H7 (cell line): ENCODE data around the gene PRKCE. TPM values are rescaled to one million over a fixed set of nuclear protein-coding genes. Genes with fewer than 3 reads are reported as not detected.

ENCODE experiments used
- DNase-seq: peaks from one replicate; pipeline ENCODE4 v3.0.0; 2012
- H3K27me3 ChIP-seq: 2 replicates; pipeline ENCODE4 v1.6.0; 2011; ENCODE audit warnings: mild to moderate bottlenecking, low read length; ENCODE audit not compliant: control insufficient read depth, insufficient read depth
- H3K36me3 ChIP-seq: replicated peaks from 2 replicates; pipeline ENCODE4 v1.5.1; 2011; ENCODE audit warnings: low read length; ENCODE audit not compliant: control insufficient read depth, insufficient read depth
- H3K4me3 ChIP-seq: 2 replicates; pipeline ENCODE4 v1.5.1; 2011; ENCODE audit warnings: low read depth, mild to moderate bottlenecking, control low read depth, low read length, moderate library complexity; ENCODE audit not compliant: insufficient read depth
- total RNA-seq: library from RNA; depleted of rRNA; stranded (reverse); fragments of >200 nt; shearing (Covaris generic); gene quantifications from 2 replicates; pipeline ENCODE4 v1.2.3, GENCODE V29; 2014

Gene PRKCE
- total RNA-seq, 1 experiment from 2014 or later: 1.2 TPM

- H3K36me3 ChIP-seq: no peaks in the 10 kb centered on the region
- H3K4me3 ChIP-seq: no peak overlapping the region
- no peaks in the 10 kb centered on the region for H3K27me3 ChIP-seq
- no peak for DNase-seq
Measured at GRCh38 chr2:45622336-45623075, 29.0 kb upstream of the PRKCE start.

DNA sequence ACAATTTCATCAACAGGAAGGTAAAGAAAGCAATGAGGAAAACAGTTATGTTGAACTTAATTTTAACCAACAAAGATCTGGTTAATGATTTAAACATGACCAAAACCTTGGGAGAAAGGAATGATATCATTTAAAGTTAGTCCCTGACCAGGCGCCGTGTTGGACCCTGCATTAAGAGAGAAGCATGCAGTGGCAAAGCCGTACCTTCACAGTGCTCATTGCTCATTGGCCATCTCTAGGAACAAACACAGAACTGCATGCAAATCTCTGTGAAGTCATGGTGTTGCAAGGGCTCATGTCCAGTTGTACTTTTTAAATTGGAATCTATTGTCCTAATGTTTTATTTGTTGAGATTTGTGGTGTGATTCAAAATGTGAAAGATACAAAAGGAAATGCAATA is 28.4 kb upstream of the PRKCE start:
- no peak for DNase-seq
- Histone ChIP-seq H3K27me3 (no peaks in the 10 kb centered on the region), H3K36me3 (no peaks in the 10 kb centered on the region), H3K4me3 (no peak overlapping the region)

GRCh38 chr2:45625824-45626223 is 25.7 kb upstream of the PRKCE start:
- no peaks in the 10 kb centered on the region for H3K27me3 ChIP-seq
- H3K4me3 ChIP-seq: no peak overlapping the region
- DNase-seq: no peak
- no peaks in the 10 kb centered on the region for H3K36me3 ChIP-seq

DNA sequence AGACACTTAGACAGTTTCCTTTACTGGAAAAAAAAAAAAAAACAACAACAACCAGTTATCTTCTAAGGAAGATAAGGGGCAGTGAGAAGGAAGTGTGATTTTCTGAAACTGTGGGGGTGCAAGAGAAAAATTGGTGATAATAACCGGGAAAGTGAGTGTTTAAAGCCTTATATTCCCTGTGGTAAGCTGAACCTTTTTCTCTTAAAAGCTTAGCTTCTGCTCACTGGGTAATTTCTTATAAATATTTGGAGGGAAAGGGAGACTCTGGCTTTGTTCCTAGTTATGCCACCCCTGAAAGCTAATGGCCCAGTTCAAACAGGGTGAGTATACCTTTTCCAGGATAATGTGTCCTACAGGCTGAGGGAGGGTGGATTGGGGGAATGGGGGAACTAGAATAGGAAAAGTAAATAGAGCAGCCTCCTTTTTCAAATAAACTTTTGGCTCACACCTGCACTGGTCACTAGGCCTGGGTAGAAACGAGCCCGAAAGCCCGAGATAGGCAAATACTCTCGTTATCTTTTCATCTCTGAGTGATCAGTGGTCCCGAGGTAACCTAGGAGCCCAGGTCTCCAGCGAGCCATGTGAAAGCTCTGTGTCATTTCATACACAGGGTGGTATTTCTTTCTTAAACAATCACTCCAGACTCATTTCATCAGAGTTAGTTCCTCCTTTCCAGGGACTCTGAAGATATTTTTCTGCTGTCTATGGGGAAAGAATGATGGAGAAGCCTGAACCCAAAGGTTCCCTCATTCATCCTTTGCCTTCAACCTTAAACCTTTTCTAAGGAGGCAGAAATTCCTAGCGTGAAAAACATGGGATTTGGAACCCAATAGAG is 24.9 kb upstream of the PRKCE start:
- Histone ChIP-seq H3K27me3 (no peaks in the 10 kb centered on the region), H3K36me3 (no peaks in the 10 kb centered on the region), H3K4me3 (no peak overlapping the region)
- DNase-seq: no peak

DNA sequence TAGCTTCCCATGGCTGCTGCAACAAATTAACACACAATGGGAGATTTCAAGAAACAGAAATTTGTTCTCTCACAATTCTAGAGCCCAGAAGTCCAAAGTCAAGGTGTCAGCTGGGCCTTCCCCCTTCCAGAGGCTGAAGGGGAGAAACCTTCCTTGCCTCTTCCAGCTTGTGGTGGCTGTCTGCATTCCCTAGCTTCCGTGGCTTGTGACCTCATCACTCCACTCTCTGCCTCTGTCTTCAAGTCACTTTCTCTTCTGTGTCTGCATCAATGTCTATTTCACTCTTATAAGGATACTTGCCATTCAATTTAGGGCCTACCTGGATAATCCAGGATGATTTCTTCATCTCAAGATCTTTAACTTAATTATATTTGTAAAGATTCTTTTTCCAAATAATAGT is 23.6 kb upstream of the PRKCE start:
- Histone ChIP-seq H3K27me3 (no peaks in the 10 kb centered on the region), H3K4me3 (no peak overlapping the region)
- DNase-seq: no peak

DNA sequence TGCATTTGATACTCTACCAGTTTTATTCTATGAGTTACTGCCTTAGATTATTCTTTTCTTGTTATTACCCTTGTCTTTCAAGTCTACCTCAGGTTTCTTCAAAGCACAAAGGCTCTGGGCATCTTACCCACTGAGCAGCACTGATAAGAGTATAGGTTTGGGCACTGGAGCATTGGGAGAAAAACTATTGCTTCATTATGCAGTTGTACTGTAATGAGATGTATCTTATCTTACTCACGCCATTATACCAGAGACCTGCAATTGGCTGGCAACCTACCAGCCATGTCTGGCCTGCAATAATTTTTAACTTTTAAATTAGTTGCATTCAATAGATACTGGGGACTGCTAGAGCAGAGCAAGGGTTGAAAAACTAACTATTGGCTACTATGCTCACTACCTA is 21.5 kb upstream of the PRKCE start:
- Histone ChIP-seq H3K36me3 (no peaks in the 10 kb centered on the region), H3K27me3 (no peaks in the 10 kb centered on the region), H3K4me3 (no peak overlapping the region)
- DNase-seq: no peak

More for the DNA sequence above, 23.6 kb upstream of the PRKCE start:
- H3K36me3 ChIP-seq: no peaks in the 10 kb centered on the region

DNA sequence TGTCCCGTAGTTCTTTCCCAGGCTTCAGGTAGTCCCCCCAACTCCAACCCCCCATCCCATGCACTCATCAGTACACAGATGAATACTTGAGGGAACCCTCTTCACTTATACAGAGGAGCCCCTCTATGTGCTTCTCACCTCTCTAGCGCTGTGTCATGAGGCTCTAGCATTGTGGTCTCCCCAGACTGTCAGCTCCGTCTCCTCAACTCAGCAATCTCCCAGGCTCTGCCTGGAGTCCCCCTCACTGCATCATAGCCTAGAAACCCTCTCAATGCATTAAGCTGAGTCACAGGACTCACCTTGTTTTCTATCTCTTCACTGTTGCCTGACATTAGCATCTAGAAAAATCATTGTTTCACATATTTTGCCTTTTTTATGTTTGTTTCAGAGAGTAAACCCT is 20.2 kb upstream of the PRKCE start:
- H3K36me3 ChIP-seq: no peaks in the 10 kb centered on the region
- no peak for DNase-seq
- no peaks in the 10 kb centered on the region for H3K27me3 ChIP-seq
- H3K4me3 ChIP-seq: no peak overlapping the region

GRCh38 chr2:45631955-45632354 is 19.5 kb upstream of the PRKCE start:
- no peaks in the 10 kb centered on the region for H3K27me3 ChIP-seq
- no peak overlapping the region for H3K4me3 ChIP-seq
- no peaks in the 10 kb centered on the region for H3K36me3 ChIP-seq
- peak; percentile 53 for DNase-seq

DNA sequence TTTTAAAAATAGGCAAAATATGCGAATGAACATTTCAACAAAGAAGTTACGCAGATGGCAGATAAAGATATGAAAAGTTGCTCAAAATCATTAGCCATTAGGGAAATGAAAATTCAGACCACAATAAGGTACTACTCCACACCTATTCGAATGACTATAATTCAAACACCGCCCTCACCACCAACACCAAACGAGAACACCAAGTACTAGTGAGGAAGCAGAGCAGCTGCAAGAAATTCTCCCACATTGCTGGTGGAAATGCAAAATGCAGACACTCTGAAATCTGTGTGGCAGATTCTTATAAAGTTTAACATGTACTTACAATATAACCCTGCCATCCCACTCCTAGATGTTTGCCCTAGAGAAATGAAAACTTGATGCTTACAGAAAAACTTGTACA is 17.3 kb upstream of the PRKCE start:
- H3K4me3 ChIP-seq: no peak overlapping the region
- H3K27me3 ChIP-seq: no peaks in the 10 kb centered on the region
- no peak for DNase-seq
- H3K36me3 ChIP-seq: no peaks in the 10 kb centered on the region

- Histone ChIP-seq H3K36me3 (no peaks in the 10 kb centered on the region), H3K4me3 (no peak overlapping the region), H3K27me3 (0 out of 2 replicates have a peak, but pooled peaks cover 3% of the 10 kb centered on the region)
- DNase-seq: no peak
Measured at GRCh38 chr2:45636008-45636407, 15.5 kb upstream of the PRKCE start.

DNA sequence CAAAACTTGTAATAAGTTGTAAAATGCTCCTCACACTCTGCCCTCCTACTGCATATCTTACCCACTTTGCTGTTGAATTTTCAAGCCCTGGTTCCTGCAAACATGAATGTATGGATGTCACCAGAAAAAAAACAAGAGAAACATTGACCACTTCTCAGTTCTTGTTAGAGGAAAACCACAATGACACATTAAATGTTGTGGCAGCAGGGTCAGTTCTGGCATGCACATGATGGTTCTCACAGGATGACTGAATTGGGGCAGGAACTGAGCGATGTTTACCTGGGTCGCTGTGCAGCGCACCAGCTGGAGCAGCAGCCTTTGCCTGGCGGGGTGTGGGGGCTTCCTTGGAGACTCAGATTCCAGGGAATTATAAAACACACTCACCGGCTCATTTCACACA is 14.0 kb upstream of the PRKCE start:
- peaks cover 7% of the 10 kb centered on the region for H3K27me3 ChIP-seq
- H3K4me3 ChIP-seq: no peak overlapping the region
- no peak for DNase-seq
- no peaks in the 10 kb centered on the region for H3K36me3 ChIP-seq

- DNase-seq: no peak
- no peak overlapping the region for H3K4me3 ChIP-seq
- no peaks in the 10 kb centered on the region for H3K36me3 ChIP-seq
- H3K27me3 ChIP-seq: peaks cover 20% of the 10 kb centered on the region
Measured at GRCh38 chr2:45640576-45640975, 10.9 kb upstream of the PRKCE start.

DNA sequence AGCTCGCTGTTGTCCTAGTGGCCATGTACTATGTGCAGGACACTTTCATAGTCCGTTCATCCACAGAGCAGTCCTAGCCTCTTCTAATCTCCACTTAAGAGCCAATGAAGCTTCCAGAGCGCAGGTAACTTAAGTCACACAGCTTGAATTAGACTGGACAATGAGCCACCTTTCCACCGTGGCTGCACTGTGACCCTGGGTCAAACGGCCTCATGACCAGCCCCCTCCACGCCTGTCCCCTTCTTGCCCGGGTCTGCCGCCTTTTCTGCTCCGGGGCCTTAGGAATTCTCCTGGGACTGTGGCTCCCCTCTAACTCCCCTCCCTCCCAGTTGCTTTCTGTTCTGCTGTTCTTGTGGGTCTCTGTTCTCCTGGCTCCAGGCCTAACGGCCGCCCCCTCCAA is 8.4 kb upstream of the PRKCE start:
- no peak for DNase-seq
- no peaks in the 10 kb centered on the region for H3K36me3 ChIP-seq
- H3K27me3 ChIP-seq: peaks cover 27% of the 10 kb centered on the region
- H3K4me3 ChIP-seq: peak overlapping the region; percentile 41

- DNase-seq: peak; percentile 96
Measured at GRCh38 chr2:45643543-45644542, 7.6 kb upstream of the PRKCE start.

More at GRCh38 chr2:45643543-45644542, 7.6 kb upstream of the PRKCE start:
- H3K4me3 ChIP-seq: peak overlapping the region; percentile 41
- peaks cover 35% of the 10 kb centered on the region for H3K27me3 ChIP-seq
- no peaks in the 10 kb centered on the region for H3K36me3 ChIP-seq
